NCI-H82 treated with DMSO at 0.1 percent for 48 hours (cell line): Measurements from ENCODE around the gene PAPPA2.

ENCODE experiments used
- DNase-seq: peaks from one replicate; lab custom pipeline; 2025; ENCODE audit not compliant: unreplicated experiment; lab: John Stamatoyannopoulos, UW

Gene PAPPA2

DNA sequence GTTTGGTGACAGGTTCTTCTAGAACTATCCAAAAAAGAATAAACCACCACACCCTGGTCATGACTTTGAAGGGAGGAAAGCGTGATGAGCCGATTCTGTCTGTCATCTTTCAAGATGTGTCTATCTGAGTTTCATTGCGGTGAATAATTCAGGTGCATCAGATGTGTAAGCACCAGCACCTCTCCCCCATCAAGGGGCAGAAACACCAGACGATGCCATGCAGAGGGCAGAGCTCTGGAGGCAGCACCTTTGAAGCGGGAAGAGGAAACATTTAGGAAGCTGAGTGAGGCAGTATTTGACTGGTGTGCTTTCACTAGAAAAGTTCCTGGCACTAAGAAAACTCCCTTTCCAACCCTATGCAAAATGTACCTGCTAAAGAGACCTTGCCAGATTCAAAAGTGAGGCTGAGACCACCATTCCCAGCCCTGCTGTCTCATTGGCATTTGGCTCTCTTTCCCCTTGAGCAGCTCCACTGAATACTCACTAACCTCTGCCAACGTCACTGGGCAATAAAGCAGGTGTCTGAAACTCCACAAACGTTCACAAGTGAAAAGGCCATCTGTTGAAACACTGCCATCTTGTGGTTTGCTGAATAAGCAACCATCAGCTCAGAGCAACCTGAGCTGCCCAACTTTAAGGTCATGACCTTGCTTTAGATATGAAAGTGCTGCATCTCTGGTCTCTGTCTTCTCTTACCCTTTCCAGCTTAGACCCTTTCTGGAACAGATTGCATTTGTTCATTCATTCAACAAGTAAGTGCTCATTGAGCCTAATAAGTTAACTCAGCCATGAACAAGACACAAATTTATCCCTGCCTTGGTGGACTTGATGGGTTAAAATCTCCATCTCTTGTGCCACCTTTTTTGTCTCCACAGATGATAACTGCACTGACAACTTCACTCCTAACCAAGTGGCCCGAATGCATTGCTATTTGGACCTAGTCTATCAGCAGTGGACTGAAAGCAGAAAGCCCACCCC, 228.6 kb downstream of the PAPPA2 start:
- DNase-seq = peak; percentile 88

DNA sequence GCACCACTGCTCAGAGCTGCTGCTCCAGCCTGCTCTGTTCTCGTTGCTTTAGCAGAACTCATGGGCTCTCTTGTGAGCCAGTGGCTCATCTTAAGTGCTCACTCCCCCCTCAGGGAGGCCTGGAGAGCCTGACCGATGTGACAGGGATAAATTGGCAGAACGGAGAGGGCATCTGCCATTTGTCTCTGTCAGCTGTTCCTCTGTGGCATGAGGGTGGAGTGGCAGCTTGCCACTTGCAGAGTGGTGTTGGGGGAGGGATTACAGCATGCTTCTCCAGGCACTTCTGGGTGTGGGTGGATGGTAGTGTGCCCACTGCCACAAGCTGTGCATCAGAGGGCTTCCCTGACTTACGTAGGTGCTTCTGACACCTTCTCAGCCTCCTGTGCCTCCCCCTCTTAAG, 229.5 kb downstream of the PAPPA2 start:
- DNase-seq = no peak

DNA sequence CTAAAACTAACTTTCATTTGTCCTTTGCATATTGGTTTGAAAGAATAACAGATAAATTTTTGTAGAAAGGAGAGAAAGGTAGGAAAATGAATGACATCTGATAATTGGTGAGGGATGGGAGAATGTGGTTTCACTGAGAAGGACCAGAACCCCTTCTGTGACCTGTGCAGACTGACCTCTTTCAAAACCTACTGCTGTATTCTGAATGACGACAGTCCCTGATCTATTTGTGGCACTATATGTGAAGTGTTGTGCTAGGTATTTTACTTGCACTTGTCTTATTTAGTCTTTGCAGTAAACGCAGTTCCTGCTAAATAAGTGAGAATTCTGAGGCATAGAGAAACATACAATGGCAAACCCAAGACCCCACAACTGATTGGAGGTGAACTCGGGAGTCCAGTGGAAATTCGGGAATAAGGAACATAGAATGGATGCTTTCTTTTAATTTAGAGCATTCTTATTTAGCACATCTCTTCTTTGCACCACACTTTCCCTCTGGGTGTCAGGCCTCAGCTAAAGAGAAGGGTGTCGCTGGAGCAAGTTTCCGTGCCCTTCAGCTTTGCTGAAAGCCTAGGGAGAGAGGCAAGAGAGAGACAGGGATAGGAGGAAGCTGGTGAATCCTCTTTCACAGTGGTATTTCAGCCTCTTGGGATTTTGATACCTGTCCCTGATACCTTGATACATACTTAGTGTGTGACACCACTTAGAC, 230.2 kb downstream of the PAPPA2 start:
- DNase-seq = no peak

DNA sequence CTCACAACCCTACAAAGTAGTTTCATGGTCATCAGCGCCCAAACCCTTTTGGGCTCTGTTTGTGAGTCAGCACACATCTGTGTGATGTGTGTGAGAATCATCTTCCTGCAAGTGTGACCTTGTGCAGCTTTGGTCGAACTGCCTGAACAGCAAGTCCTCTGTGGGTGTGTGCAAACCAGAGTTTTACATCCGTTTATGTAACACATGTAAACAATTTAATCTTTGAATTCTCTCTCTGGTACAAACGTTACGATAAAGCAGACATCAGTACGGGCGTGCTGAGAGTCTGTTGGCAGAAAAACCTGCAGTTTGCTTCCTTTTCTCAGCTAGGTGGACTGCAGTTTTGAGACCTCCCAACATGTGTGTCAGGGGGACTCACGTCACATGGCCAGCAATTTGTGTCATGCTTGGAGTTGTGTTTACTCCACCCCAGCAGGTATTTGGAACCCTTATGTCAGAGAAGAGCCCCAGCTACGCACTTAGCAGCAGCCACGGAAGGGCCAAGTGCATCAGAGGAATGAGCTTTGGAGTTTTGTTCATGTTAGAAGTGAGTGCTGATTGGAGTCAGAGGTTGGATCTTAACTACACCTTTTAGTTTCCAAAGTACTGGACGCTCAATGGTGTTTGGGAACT, 230.8 kb downstream of the PAPPA2 start:
- no peak for DNase-seq

- no peak for DNase-seq
Observed at GRCh38 chr1:176694713-176695112, 231.7 kb downstream of the PAPPA2 start.

- DNase-seq = peak; percentile 14
Observed at GRCh38 chr1:176696109-176696508, 233.1 kb downstream of the PAPPA2 start.

DNA sequence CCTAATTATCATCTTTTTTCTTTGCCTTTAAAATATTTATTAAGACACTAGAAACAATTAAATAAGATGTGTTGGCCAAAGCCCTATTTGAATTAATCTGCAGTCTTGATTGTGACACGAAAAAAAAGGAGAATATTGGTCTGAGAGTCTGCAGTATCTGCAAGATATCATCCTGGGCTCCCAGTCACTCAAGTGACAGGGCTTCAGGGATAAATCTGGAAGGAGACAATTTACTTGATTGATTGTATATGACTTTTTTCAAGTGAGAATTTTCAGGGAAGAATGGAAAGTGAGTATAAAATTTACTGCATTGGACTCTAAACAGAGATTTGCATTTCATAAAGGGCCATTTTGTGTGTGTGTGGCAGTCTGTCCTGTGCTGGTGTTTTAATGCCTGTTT, 233.7 kb downstream of the PAPPA2 start:
- DNase-seq = no peak

GRCh38 chr1:176699821-176700220, 236.8 kb downstream of the PAPPA2 start:
- no peak for DNase-seq

DNA sequence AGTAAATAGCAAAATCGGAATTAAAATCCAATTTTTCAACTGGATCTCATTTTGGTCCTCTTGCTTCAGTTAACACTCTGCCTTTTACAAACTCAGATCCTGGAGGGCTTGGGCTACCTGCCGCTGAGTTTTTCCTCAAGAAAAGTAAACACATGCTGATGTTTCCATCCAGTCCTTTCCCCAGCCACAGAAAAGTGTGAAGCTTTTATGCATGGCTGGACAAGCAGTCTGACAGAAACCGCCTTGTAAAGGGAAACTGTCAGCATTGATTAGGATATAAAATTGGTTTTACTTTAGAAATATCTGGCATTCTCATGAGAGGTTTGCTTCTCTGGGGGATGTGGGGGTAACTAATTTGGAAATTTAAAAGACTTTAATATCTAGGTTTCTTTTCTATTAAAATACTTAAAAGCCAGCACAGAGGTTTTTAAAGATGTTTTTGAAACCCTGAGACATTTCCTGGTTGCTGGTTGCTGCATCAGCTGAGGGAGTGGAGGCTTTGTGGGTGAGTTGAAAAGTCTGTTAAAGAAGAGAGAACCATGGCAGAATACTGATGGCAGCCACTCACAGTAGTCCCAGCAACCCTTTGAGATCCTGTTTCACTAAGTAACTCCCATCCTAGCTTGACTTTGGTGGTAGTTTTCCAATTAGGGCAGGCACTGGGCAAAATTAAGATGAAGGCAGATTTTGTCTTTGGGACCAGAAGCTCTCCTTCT, 238.3 kb downstream of the PAPPA2 start:
- DNase-seq = no peak

- DNase-seq = no peak
Observed at GRCh38 chr1:176702901-176703300, 239.9 kb downstream of the PAPPA2 start.

GRCh38 chr1:176705585-176705984, 242.6 kb downstream of the PAPPA2 start:
- DNase-seq = no peak

GRCh38 chr1:176717066-176717750, 254.2 kb downstream of the PAPPA2 start:
- peak; percentile 20 for DNase-seq

GRCh38 chr1:176719447-176719846, 256.5 kb downstream of the PAPPA2 start:
- no peak for DNase-seq

DNA sequence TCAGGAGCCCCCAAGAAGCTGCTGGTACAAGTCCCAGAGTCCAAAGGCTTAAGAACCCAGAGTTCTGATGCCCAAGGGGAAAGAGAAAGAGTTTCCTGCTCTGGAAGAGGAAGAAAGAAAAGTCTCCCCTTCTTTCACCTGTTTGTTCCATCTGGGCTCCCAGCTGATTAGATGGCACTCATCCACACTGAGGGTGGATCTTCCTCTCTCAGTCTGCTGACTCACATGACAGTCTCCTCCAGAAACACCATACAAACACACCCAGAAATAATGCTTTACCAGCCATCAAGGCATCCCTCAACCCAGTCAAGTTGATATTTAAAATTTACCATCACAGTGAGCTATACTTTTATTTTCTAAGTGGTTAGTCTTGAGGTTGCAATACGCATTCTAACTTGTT, 257.9 kb downstream of the PAPPA2 start:
- no peak for DNase-seq

- DNase-seq = no peak
Observed at GRCh38 chr1:176733661-176734060, 270.7 kb downstream of the PAPPA2 start.

DNA sequence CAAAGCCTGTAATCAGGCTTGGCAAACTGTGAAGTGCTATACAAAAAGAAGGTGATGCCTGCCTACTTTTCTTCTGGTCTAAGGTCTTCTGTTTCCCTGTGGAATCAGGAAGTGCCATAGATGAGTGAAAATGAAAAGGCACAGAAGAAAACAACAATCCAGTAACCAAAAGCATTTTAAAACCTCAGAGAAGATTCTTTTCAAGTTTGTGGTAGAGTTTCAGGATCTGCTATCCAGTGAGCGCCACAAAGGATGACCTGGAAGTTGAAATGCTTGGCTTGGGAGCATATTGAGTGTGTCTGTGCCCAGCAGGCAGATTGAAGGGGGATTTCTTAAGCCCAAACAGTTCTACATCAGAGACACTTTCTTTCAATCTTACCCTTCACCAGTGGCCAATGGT, 272.2 kb downstream of the PAPPA2 start:
- DNase-seq = no peak

- no peak for DNase-seq
Observed at GRCh38 chr1:176736015-176736414, 273.0 kb downstream of the PAPPA2 start.

DNA sequence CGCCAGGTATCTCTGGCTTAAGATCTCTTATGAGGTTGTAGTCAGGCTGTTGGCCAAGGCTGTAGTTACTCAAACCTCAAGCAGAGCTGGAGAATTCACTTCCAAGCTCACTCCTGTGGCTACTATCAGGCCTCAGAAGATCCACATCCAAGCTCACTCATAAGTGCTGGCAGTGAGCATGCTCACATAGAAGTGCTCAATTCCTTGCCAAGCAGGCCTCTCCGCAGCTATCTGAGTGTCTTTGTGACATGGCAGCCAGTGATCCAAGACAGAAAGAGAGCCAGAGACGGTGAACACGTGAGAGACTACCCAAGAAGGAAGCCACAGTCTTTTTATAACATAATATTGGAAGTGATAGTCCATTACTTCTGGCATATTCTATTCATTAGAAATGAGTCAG, 278.2 kb downstream of the PAPPA2 start:
- DNase-seq = no peak

GRCh38 chr1:176742322-176742721, 279.3 kb downstream of the PAPPA2 start:
- DNase-seq = no peak

DNA sequence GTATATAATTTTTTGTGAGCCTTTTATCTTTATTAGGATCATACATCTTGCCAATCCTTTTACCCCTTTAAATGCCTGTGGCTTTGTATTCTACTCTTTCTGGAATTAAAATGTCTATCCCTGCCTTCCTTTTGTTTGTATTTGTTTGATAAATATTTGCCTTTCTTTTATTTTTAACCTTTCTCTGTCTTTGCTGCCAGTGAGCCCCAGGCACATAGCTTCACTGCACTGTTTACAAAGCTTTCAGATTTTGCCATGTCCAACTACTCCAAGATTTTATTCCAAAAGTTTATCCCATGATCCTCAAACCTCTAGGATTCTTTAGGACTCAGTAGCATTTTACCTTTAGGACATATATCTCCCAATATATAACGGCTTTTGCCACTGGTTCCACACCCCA, 281.2 kb downstream of the PAPPA2 start:
- no peak for DNase-seq

DNA sequence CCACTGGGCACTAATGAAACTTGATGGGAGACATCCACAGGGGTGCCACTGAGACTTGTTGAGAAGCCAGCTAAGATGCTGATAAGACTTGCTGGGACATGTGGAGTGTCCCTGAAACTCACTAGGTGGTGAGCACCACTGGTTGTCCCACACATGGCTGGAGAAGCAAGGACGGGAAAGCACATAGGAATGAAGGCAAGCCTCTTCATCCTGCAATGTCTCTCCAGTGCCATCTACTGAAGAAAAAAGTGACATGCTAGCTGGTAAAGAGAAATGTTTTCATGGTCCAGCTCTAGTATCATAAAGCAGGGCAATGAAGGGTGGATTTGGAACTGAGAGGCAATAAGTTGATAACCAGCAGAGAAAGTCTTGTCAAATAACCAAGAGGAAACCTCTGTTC, 283.0 kb downstream of the PAPPA2 start:
- DNase-seq = no peak
